Epithelial cell of proximal tubule (primary cell): Measurements from ENCODE around the gene NR3C2. TPM values are rescaled to one million over a fixed set of nuclear protein-coding genes. Genes with fewer than 3 reads are reported as not detected.

Source experiments
- DNase-seq: peaks from one replicate; pipeline ENCODE4 v3.0.0-alpha.2; 2011; ENCODE audit warnings: low read depth
- H3K4me3 ChIP-seq: 2 replicates; pipeline ENCODE4 v1.5.1; 2011; ENCODE audit warnings: low read depth, mild to moderate bottlenecking, low read length
- total RNA-seq: library from RNA; depleted of rRNA; stranded (reverse); fragments of >200 nt; gene quantifications from 2 replicates; pipeline ENCODE4 v1.2.3, GENCODE V29; 2015
- TF ChIP-seq, protein P1 (sequence below): conservative IDR thresholded peaks from 2 replicates; pipeline ENCODE4 v1.5.1; 2012; ENCODE audit warnings: low read depth, mild to moderate bottlenecking, low read length

NR3C2 gene
- total RNA-seq, 1 donor from 2014 or later = 0.98 TPM

DNA sequence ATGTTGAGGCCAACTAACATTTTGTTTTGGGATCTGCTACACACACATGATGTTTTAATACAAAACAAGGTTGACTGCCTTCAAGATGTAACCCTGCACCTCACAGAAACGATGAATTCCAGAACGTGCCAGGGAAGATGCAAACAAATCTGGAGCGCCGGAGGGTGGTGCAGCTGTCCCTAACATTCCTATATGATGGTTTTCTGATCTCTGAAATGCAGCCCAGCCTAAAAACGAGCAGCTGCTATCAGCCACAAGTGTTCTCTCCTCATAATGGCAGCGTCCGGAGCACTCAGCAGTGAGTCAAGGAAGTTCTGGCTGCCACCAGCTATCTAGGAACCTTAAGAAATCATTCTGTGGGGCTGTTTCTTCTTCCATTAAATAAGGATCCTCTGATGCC lies 333.4 kb downstream of the NR3C2 start:
- no peak overlapping the region for H3K4me3 ChIP-seq
- TF ChIP-seq, protein P1, sequence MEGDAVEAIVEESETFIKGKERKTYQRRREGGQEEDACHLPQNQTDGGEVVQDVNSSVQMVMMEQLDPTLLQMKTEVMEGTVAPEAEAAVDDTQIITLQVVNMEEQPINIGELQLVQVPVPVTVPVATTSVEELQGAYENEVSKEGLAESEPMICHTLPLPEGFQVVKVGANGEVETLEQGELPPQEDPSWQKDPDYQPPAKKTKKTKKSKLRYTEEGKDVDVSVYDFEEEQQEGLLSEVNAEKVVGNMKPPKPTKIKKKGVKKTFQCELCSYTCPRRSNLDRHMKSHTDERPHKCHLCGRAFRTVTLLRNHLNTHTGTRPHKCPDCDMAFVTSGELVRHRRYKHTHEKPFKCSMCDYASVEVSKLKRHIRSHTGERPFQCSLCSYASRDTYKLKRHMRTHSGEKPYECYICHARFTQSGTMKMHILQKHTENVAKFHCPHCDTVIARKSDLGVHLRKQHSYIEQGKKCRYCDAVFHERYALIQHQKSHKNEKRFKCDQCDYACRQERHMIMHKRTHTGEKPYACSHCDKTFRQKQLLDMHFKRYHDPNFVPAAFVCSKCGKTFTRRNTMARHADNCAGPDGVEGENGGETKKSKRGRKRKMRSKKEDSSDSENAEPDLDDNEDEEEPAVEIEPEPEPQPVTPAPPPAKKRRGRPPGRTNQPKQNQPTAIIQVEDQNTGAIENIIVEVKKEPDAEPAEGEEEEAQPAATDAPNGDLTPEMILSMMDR = no peak
- DNase-seq = no peak

DNA sequence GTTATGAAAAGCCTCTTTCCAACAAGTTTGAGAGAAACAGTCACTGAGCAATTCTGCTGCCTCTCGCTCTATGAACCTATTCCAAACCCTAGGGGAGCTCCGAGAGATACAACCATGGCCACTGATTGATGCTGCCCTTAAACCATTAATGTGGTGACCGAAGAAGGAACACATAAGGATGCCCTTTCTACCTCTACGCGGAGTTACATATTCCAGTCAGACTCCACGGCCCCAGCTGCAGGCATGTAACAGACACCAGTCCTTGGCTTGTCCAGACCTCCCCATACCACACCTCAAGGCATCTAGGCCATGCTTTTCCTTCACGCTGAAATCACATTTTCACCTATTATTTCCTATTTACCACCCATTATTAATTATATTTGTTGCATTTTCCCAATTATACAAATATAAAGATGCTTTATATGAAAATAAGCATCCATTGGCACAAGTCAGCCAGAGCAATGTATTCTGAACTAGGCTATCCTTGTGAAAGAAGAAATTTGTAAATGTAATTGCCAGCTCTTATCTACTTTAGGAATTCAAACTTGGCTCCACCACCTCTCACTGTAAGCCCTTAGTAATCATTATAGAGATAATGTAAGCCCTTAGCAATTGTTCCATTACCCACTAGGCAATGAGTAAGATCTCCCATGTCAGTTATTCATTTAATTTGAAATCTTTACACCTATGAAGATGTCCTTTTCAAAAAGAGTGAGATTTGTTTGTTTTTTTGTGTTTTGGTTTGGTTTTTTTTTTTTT lies 338.4 kb downstream of the NR3C2 start:
- H3K4me3 ChIP-seq = no peak overlapping the region
- DNase-seq = no peak
- TF ChIP-seq, protein P1 = no peak

DNA sequence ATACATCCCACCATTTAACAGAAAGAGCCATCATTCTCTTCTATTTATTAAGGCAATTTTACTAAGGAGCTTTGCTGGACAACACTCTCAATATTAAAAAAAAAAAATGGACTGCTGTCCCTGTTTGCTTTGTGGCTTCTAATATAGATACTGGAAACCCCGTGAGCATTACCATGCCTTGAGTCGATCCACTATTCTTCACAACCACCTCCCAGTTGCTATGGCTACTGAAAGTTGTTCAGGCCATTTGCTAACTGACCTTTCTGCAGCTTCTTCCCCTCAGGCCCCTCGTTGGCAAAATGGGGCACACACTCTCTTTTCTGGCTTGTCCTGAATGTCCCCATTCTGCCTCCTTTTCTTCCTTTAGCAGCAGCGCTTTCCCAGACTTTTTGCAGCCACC lies 340.4 kb downstream of the NR3C2 start:
- no peak for DNase-seq
- TF ChIP-seq, protein P1 = no peak
- H3K4me3 ChIP-seq = no peak overlapping the region

DNA sequence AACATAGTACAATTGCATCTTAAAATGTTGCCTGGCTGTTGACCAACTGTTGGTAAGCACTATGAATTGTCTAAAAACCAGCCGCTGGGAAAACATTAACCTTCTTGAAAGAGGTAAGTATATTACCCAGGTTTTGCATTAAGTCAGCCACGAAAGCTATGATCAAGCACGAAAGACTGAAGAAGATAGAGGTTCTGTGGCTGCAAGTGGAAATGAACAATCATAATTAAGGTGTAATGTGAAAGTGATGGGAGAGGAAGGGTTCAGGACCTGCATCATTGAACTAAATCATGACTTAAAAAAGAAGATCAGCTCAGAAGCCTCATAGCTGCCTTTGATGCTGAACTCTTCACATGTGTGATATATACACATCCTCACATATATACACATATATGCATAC lies 341.0 kb downstream of the NR3C2 start:
- DNase-seq = no peak
- no peak overlapping the region for H3K4me3 ChIP-seq
- TF ChIP-seq, protein P1 = no peak

DNA sequence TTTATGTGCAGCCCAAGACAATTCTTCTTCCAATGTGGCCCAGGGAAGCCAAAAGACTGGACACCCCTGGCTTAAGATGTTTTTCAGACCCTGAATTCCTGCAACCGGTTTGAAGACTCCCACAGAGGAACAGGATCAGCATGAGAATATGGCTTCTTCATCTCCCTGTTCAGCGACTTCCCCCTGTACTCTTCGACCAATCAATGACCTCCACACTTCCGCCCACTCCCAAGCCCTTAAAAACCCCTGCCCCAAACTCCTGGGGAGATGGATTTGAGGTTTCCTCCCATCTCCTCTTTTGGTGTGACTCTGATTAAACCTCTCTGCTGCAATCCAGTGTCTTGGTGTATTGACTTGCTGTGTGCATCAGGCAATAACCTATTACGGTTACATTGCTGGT lies 344.4 kb downstream of the NR3C2 start:
- no peak for DNase-seq
- TF ChIP-seq, protein P1 = no peak

DNA sequence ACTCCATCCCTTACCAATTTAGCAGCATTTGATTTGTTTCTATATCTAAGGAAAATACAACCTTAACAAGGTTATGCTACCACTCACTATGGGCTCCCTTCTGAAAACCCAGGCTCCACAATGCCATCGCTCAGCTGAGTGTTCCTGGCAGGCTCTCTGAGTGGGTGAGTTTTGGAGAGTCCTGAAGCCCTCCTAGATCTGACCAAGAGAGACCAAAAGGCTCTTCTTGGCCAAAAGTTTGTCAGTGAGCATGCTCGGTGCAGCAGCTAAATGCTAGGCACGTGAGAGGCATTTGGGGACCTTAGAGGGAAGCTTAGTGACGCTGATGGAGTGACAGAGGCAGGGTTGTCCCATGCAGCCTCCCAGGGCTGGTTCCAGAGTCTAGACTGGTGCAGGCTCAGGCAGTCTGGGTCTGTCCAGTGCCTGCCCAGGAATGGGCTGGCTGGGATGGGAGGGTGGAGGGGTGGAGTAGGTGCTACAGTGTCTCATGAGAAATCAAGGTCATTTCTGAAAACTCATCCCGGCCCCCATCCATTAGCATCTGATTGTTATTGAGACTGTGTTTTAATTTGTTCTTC lies 346.8 kb downstream of the NR3C2 start:
- TF ChIP-seq, protein P1 = no peak
- DNase-seq = no peak
- no peak overlapping the region for H3K4me3 ChIP-seq

More for the DNA sequence above, 344.4 kb downstream of the NR3C2 start:
- H3K4me3 ChIP-seq = no peak overlapping the region

DNA sequence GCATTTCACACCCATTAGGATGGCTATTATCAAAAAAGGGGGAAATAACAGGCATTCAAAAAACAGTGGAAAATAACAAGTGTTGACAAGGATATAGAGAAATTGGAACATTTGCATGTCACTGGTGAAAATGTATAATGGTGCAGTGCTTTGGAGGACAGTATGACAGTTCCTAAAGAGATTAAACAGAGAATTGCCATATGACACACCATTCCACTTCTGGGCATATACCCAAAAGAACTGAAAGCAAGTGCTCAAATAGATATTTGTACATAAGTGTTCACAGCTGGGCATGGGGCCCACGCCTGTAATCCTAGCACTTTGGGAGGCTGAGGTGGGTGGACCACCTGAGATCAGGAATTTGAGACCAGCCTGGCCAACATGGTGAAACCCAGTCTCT lies 348.1 kb downstream of the NR3C2 start:
- no peak for DNase-seq
- H3K4me3 ChIP-seq = no peak overlapping the region
- TF ChIP-seq, protein P1 = no peak
